AG04449 (cell line): Measurements from ENCODE around the gene KCNK2.

Experiments used
- CTCF ChIA-PET: fragments of 350-600 bp; formaldehyde crosslinking; extraction: SDS; loops from one replicate; lab custom pipeline; 2021; ENCODE audit warnings: antibody characterized with exemption; lab: Yijun Ruan, JAX
- POLR2A ChIA-PET: fragments of 400-600, 350-600 bp; formaldehyde crosslinking; extraction: SDS; loops from one replicate; lab custom pipeline; 2020; ENCODE audit warnings: antibody characterized with exemption, inconsistent platforms; lab: Yijun Ruan, JAX
- DNase-seq: peaks from one replicate; pipeline ENCODE4 v3.0.0-alpha.2; 2010; ENCODE audit warnings: low read depth, low spot score
- H3K4me3 ChIP-seq: 2 replicates; pipeline ENCODE4 v1.5.1; 2011; ENCODE audit warnings: low read depth, mild to moderate bottlenecking, control low read depth, low read length
- CTCF ChIP-seq: IDR thresholded peaks from one replicate; pipeline ENCODE4 v1.5.1; 2011; ENCODE audit warnings: mild to moderate bottlenecking, moderate library complexity, low read length, control low read depth, inconsistent platforms; ENCODE audit not compliant: insufficient read depth; ENCODE audit errors: missing control alignments

Gene KCNK2

GRCh38 chr1:215045698-215046308 is 36.7 kb upstream of the KCNK2 start:
- CTCF ChIA-PET: interaction anchor here (1.1 kb wide), 1 partner anchor 12 kb away, joined by 3 read pairs; no protein-coding TSS in a partner anchor
- POLR2A ChIA-PET: no interaction called here
- no peak for DNase-seq
- H3K4me3 ChIP-seq: no peak overlapping the region
- no peak for TF ChIP-seq CTCF

GRCh38 chr1:215052256-215053015 is 30.1 kb upstream of the KCNK2 start:
- DNase-seq: peak; percentile 55
- CTCF ChIA-PET: no interaction called here
- no peak for TF ChIP-seq CTCF

GRCh38 chr1:215054266-215054665 is 28.3 kb upstream of the KCNK2 start:
- no peak for TF ChIP-seq CTCF
- CTCF ChIA-PET: no interaction called here
- POLR2A ChIA-PET: no interaction called here

More at GRCh38 chr1:215052256-215053015, 30.1 kb upstream of the KCNK2 start:
- H3K4me3 ChIP-seq: no peak overlapping the region
- POLR2A ChIA-PET: interaction anchor here (0.5 kb wide), 1 partner anchor 438 kb away, joined by 3 read pairs; no protein-coding TSS in a partner anchor

GRCh38 chr1:215055281-215055935 is 27.1 kb upstream of the KCNK2 start:
- ChIA-PET POLR2A (no interaction called here), CTCF (interaction anchor here (0.8 to 1.3 kb wide), 2 partner anchors 418 to 468 kb away, joined by 3 read pairs; no protein-coding TSS in a partner anchor)
- no peak for DNase-seq
- no peak overlapping the region for H3K4me3 ChIP-seq
- TF ChIP-seq CTCF: no peak

More at GRCh38 chr1:215054266-215054665, 28.3 kb upstream of the KCNK2 start:
- H3K4me3 ChIP-seq: no peak overlapping the region
- DNase-seq: no peak

- TF ChIP-seq CTCF: no peak
- CTCF ChIA-PET: interaction anchor here (0.9 to 1.3 kb wide), 2 partner anchors 13 to 419 kb away, joined by 3 to 4 read pairs; no protein-coding TSS in a partner anchor
- POLR2A ChIA-PET: no interaction called here
- DNase-seq: no peak
- H3K4me3 ChIP-seq: no peak overlapping the region
These were observed 26.0 kb upstream of the KCNK2 start for GRCh38 chr1:215056584-215056983.
